Subcutaneous preadipocyte (primary cell): ENCODE results near the gene LRRC3C. TPM values are rescaled to one million over a fixed set of nuclear protein-coding genes. Genes with fewer than 3 reads are reported as not detected.

Experiments
- total RNA-seq: library from RNA; depleted of rRNA; stranded (reverse); fragments of >200 nt; gene quantifications from 2 replicates; pipeline ENCODE4 v1.2.3, GENCODE V29; 2012

The LRRC3C gene, protein sequence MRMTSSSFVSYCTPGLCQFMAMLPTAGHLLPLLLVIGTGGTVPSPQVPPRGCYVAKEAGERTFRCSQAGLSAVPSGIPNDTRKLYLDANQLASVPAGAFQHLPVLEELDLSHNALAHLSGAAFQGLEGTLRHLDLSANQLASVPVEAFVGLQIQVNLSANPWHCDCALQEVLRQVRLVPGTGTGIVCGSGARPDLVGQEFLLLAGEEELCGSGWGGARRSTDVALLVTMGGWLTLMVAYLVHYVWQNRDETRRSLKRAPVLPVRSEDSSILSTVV
- total RNA-seq = not detected in 2 replicates

DNA sequence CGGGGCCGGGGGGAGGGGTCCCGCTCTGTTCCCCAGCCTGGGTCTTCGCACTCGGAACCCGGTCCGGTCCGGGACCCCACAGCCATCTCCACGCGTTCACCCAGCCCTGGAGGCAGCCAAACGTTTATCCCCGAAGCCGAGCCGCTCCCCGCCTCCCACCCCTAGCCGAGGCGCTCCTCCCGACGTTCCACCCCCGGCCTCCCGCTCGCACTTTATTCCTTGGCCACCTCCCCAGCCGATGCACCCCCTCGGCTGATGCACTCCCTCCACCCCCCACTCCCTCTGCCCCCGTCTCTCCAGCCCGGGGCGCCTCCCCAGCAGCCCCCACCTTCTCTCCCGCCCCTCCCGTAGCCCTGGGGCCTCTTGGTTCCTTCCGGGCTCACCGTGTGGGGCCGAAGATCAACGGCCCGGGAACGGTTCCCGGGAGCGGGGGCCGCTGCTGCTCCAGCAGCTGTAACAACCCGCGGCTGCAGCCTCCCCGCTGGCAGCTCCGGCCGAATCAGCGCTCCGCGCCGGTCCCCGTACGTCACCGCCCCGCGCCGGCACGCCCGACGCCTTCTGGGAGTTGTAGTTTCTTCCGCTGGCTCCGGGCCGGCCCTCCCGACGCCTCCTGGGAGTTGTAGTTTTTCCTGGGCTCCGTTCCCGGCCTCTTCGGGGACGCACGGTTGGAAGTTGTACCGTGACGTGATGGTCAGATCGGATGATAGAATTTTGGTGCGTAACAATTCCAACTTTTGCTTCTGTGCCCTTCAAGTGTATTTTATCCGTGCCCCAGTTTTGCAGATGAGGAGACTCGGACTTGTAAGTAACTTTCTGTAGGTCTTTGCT lies at the start of gene LRRC3C, which contains the start of gene ORMDL3:
Gene LRRC3C, plus strand, starts transcription at position 632 of the 828 bp plus-strand sequence. CDS start 13,792 bp downstream, outside the sequence.
Gene ORMDL3, minus strand, starts transcription at position 501 of the 828 bp plus-strand sequence. CDS start 3,398 bp downstream, outside the sequence.

DNA sequence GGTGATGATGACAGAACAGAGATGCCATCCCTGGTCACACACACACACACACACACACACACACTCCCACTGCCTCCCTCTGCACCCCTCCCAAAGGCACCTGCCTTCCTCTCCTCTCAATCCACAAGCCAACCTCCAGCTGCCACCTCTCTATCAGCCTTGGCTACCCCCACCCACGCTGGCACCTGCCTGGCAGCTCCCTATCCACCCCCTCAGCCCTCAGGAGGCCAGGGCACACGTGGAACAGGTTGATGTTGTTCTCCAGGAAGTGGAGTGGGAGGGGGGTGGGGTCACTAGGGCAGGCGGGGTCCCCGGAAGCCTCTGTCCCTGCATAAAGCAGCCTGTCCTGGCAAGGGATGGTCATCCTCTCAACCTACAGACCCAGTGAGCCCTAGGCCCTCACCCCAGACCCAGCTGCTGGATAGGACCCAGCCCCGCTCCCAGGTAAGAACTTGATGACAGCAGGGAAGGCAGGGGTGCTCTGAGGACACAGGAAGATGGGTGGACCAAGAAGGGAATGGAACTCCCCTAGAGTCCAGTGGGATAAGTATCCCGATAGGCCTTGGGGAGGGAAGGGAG lies 35.2 kb downstream of the LRRC3C start, which contains the start of gene GSDMA:
Gene GSDMA, plus strand, starts transcription at position 363 of the 579 bp plus-strand sequence. CDS start 2,684 bp downstream, outside the sequence.

DNA sequence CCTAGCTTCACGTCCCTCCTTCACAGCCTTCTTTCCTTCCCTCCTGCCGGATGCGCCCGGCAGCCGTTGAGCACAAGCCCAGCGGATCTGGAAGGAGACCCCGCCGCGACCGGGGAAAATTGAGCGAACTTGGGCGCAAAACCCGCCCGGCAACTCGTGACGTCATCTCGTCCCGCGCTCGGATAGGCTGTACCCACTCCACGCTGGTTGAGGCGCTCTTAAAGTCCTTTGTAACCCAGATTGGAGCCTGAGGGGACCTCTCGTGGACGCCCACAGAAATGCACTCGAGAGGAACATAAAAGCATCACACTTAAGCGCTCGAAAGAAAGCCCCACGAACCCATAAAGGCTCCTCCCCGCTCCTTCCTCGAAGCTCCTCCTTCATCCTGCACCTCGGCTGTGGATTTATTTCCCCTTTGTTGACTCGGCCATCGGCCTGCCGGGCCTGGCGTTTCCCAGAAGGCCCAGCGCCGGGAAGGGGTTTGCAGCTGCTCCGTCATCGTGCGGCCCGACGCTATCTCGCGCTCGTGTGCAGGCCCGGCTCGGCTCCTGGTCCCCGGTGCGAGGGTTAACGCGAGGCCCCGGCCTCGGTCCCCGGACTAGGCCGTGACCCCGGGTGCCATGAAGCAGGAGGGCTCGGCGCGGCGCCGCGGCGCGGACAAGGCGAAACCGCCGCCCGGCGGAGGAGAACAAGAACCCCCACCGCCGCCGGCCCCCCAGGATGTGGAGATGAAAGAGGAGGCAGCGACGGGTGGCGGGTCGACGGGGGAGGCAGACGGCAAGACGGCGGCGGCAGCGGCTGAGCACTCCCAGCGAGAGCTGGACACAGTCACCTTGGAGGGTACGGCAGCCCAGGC lies 53.0 kb downstream of the LRRC3C start, which contains the start of gene PSMD3:
Gene PSMD3, plus strand, starts transcription at position 457 of the 856 bp plus-strand sequence. Its CDS starts 164 bp downstream, at position 621.

Other genes starting within 250 kb of the LRRC3C start
- gene PGAP3, start 239.7 kb upstream of the LRRC3C start, total RNA-seq = 5.9 and 9.9 TPM in 2 replicates
- 28.3 and 29.8 TPM in 2 replicates for gene ERBB2, start 227.7 kb upstream of the LRRC3C start, total RNA-seq
- gene MIEN1, start 197.2 kb upstream of the LRRC3C start, total RNA-seq = 12.1 and 15.2 TPM in 2 replicates
- gene GRB7, start 189.8 kb upstream of the LRRC3C start, total RNA-seq = 0.20 and 0.37 TPM in 2 replicates
- gene IKZF3, start 63.4 kb upstream of the LRRC3C start, total RNA-seq = not detected in 2 replicates
- not detected in 2 replicates for gene ZPBP2, start 59.5 kb upstream of the LRRC3C start, total RNA-seq
- gene GSDMB, start 9.1 kb upstream of the LRRC3C start, total RNA-seq = 3.7 and 4.0 TPM in 2 replicates
- gene ORMDL3, start 131 bp upstream of the LRRC3C start, total RNA-seq = 22.1 and 32.7 TPM in 2 replicates
- not detected in 2 replicates for gene GSDMA, start 35.3 kb downstream of the LRRC3C start, total RNA-seq
- 121 and 155 TPM in 2 replicates for gene PSMD3, start 53.1 kb downstream of the LRRC3C start, total RNA-seq
- 2.9 and 10.2 TPM in 2 replicates for gene CSF3, start 87.7 kb downstream of the LRRC3C start, total RNA-seq
- 54.2 and 57.0 TPM in 2 replicates for gene MED24, start 126.7 kb downstream of the LRRC3C start, total RNA-seq
- 20.2 and 21.5 TPM in 2 replicates for gene THRA, start 135.2 kb downstream of the LRRC3C start, total RNA-seq
- 2.6 and 3.1 TPM in 2 replicates for gene NR1D1, start 172.9 kb downstream of the LRRC3C start, total RNA-seq
- 51.8 and 70.6 TPM in 2 replicates for gene MSL1, start 194.2 kb downstream of the LRRC3C start, total RNA-seq
- gene CASC3, start 212.8 kb downstream of the LRRC3C start, total RNA-seq = 40.4 and 49.1 TPM in 2 replicates
- gene RAPGEFL1, start 249.7 kb downstream of the LRRC3C start, total RNA-seq = 1.8 and 2.3 TPM in 2 replicates